ENCODE measurements around the gene CYP1B1. TPM values are rescaled to one million over a fixed set of nuclear protein-coding genes. Genes with fewer than 3 reads are reported as not detected.
A peak's percentile ranks its signal among the peaks of the same experiment; 100 is the strongest.

CYP1B1 gene
- total RNA-seq, 1 experiment from 2014 or later = 2.6 TPM

DNA sequence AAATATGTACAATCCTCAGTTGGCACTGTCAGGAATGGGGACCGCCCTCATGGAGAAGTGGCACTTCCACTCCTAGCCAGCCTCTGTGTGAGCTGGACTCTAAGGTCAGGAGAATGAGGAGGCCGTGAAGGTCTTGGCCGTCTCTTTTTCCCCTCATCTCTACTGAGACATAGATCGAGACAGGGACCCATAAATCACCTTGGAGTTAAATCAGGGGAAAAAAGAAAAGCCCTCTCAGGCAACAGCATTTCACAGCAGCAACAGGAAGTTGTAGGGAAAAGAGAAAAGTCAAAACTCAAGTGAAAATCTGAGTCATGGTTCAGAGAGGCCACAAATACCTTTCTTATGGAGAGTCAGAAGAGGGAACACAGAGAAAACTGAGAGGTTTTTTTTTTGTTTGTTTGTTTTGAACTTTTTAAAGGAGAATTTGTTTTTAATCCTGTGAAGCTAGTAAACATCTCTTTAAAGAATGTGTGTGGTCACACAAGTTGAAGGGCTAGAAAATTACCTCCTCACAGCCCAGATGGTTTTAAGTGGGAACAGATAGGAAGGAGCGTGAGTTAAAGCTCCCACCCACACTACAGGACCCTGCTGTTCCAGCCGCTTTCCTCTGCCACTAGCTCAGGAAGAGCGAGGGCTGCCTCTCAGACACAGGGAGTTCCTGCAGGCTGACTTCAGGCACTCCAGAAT lies 30.6 kb upstream of the CYP1B1 start:
- no peaks in the 10 kb centered on the region for H3K9me3 ChIP-seq (ENCODE audit: control insufficient read depth in 1 of 2, insufficient read depth in 1 of 2, low read depth in 1 of 2, low read length in 2 of 2)
- CTCF ChIA-PET = interaction anchor here (1.9 kb wide), 2 partner anchors 9 to 30 kb away, joined by 7 to 9 read pairs; partner anchors contain the start of gene CYP1B1
- DNase-seq (ENCODE audit: low read depth, low spot score) (no peak), ATAC-seq (no peak)
- peak overlapping the region; percentile 20; the same call in 1 of the 2 replicates for H3K4me2 ChIP-seq (ENCODE audit: low read length)
- no peaks in the 10 kb centered on the region for H4K20me1 ChIP-seq (ENCODE audit: insufficient read depth)
- no peak overlapping the region for H3K4me3 ChIP-seq (replicated peaks in 1 of 2; ENCODE audit: low read depth in 1 of 2, low read length in 2 of 2)
- H3K9me2 ChIP-seq (ENCODE audit: insufficient read depth) = no peaks in the 10 kb centered on the region
- no peak overlapping the region for H3K9ac ChIP-seq (ENCODE audit: low read length)
- no TSS peak for BruUV-seq (replicated peaks)
- TF ChIP-seq ELF1 (IDR thresholded peaks at IDR 0.05; ENCODE audit: borderline replicate concordance, low read depth) = no peak
- no peak for TF ChIP-seq EZH2phosphoT487 (IDR thresholded peaks at IDR 0.05; ENCODE audit: borderline replicate concordance)
- no peak for TF ChIP-seq SRF (IDR thresholded peaks at IDR 0.05; ENCODE audit: low read depth)
- TF ChIP-seq EZH2 (IDR thresholded peaks at IDR 0.05) = no peak
- TF ChIP-seq JUND (IDR thresholded peaks at IDR 0.05) = no peak
- no peak for TF ChIP-seq POLR2AphosphoS5 (IDR thresholded peaks at IDR 0.05; ENCODE audit: low read depth, low read length)
- TF ChIP-seq, protein P1, sequence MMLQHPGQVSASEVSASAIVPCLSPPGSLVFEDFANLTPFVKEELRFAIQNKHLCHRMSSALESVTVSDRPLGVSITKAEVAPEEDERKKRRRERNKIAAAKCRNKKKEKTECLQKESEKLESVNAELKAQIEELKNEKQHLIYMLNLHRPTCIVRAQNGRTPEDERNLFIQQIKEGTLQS (IDR thresholded peaks at IDR 0.05) = no peak
- no peak for TF ChIP-seq ZNF274 (IDR thresholded peaks at IDR 0.05; ENCODE audit: low read depth, low read length)
- no peak for TF ChIP-seq CEBPB (IDR thresholded peaks at IDR 0.05; ENCODE audit: low read depth)
- TF ChIP-seq CBX3 (IDR thresholded peaks at IDR 0.05; ENCODE audit: low read depth) = no peak
- no peaks in the 10 kb centered on the region for H3K36me3 ChIP-seq (ENCODE audit: control insufficient read depth in 1 of 2, insufficient read depth in 2 of 2, low read length in 2 of 2)
- POLR2A ChIA-PET = interaction anchor here (1.1 kb wide), 1 partner anchor 40 kb away, joined by 3 read pairs; no protein-coding TSS in a partner anchor
- no peaks in the 10 kb centered on the region for H3K27me3 ChIP-seq (ENCODE audit: insufficient read depth, low read length)
- peaks cover 0 to 8% of the 10 kb centered on the region in 2 experiments; a peak in 2 of 4 replicates for H3K4me1 ChIP-seq (ENCODE audit: control insufficient read depth in 1 of 2, insufficient read depth in 2 of 2, low read length in 2 of 2)
- H2AFZ ChIP-seq (ENCODE audit: low read depth, low read length, poor library complexity, severe bottlenecking) = no peak overlapping the region
- H3K79me2 ChIP-seq (ENCODE audit: insufficient read depth, low read length) = no peaks in the 10 kb centered on the region
- RAD21 ChIA-PET (ENCODE audit: low non-redundant PET in 1 of 2, low total read pairs in 2 of 2, uncharacterized antibody in 2 of 2, unreplicated experiment in 2 of 2) = no interaction called here
- intact Hi-C loops (cut with micrococcal nuclease) = no loop called here
- H3K27ac ChIP-seq (ENCODE audit: low read depth, low read length) = no peak overlapping the region

DNA sequence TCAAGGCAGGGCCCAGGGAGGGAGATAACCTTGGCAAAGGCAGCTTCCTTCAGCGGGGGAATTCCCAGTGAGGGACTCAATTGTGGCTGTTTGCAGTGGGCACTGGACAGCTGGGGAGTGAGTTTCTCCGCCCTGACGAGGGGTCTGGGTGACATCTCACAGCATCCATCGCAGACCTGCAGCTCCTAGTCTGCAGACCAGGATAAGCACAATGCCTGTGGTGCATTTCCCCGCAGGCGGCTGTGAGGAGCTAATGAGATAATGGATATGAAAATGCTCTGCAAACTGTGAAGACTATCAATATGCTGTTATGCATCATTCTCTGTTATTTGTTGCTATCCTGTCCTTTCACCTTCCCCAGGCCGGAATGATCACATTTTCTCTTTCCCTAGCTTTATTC lies 30.0 kb upstream of the CYP1B1 start:
- Histone ChIP-seq H4K20me1 (ENCODE audit: insufficient read depth) (no peaks in the 10 kb centered on the region), H3K9ac (ENCODE audit: low read length) (no peak overlapping the region), H2AFZ (ENCODE audit: low read depth, low read length, poor library complexity, severe bottlenecking) (no peak overlapping the region), H3K4me1 (ENCODE audit: control insufficient read depth in 1 of 2, insufficient read depth in 2 of 2, low read length in 2 of 2) (peaks cover 0 to 8% of the 10 kb centered on the region in 2 experiments; a peak in 2 of 4 replicates), H3K36me3 (ENCODE audit: control insufficient read depth in 1 of 2, insufficient read depth in 2 of 2, low read length in 2 of 2) (no peaks in the 10 kb centered on the region), H3K9me2 (ENCODE audit: insufficient read depth) (no peaks in the 10 kb centered on the region), H3K79me2 (ENCODE audit: insufficient read depth, low read length) (no peaks in the 10 kb centered on the region), H3K9me3 (ENCODE audit: control insufficient read depth in 1 of 2, insufficient read depth in 1 of 2, low read depth in 1 of 2, low read length in 2 of 2) (no peaks in the 10 kb centered on the region), H3K27me3 (ENCODE audit: insufficient read depth, low read length) (no peaks in the 10 kb centered on the region), H3K4me2 (ENCODE audit: low read length) (no peak overlapping the region), H3K27ac (ENCODE audit: low read depth, low read length) (no peak overlapping the region), H3K4me3 (replicated peaks in 1 of 2; ENCODE audit: low read depth in 1 of 2, low read length in 2 of 2) (no peak overlapping the region)
- intact Hi-C loops (cut with micrococcal nuclease) = no loop called here
- ChIA-PET RAD21 (ENCODE audit: low non-redundant PET in 1 of 2, low total read pairs in 2 of 2, uncharacterized antibody in 2 of 2, unreplicated experiment in 2 of 2) (no interaction called here), CTCF (interaction anchor here (1.9 kb wide), 2 partner anchors 10 to 29 kb away, joined by 7 to 9 read pairs; partner anchors contain the start of gene CYP1B1), POLR2A (interaction anchor here (1.1 kb wide), 1 partner anchor 41 kb away, joined by 3 read pairs; no protein-coding TSS in a partner anchor)
- ATAC-seq = no peak
- no TSS peak for BruUV-seq (replicated peaks)
- DNase-seq (ENCODE audit: low read depth, low spot score) = no peak
- TF ChIP-seq YY1 (IDR thresholded peaks at IDR 0.05; ENCODE audit: extremely low read depth, insufficient replicate concordance, low read depth, low read length) = no peak
- no peak for TF ChIP-seq SRF (IDR thresholded peaks at IDR 0.05; ENCODE audit: low read depth)
- TF ChIP-seq, protein P2, sequence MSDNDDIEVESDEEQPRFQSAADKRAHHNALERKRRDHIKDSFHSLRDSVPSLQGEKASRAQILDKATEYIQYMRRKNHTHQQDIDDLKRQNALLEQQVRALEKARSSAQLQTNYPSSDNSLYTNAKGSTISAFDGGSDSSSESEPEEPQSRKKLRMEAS (IDR thresholded peaks at IDR 0.05) = no peak
- no peak for TF ChIP-seq POLR2AphosphoS5 (IDR thresholded peaks at IDR 0.05; ENCODE audit: low read depth, low read length)
- no peak for TF ChIP-seq SIN3A (IDR thresholded peaks at IDR 0.05; ENCODE audit: low read depth)
- no peak for TF ChIP-seq CEBPB (IDR thresholded peaks at IDR 0.05; ENCODE audit: low read depth)
- TF ChIP-seq ELF1 (IDR thresholded peaks at IDR 0.05; ENCODE audit: borderline replicate concordance, low read depth) = no peak
- no peak for TF ChIP-seq SP1 (IDR thresholded peaks at IDR 0.05; ENCODE audit: low read depth)
- TF ChIP-seq, protein P3, sequence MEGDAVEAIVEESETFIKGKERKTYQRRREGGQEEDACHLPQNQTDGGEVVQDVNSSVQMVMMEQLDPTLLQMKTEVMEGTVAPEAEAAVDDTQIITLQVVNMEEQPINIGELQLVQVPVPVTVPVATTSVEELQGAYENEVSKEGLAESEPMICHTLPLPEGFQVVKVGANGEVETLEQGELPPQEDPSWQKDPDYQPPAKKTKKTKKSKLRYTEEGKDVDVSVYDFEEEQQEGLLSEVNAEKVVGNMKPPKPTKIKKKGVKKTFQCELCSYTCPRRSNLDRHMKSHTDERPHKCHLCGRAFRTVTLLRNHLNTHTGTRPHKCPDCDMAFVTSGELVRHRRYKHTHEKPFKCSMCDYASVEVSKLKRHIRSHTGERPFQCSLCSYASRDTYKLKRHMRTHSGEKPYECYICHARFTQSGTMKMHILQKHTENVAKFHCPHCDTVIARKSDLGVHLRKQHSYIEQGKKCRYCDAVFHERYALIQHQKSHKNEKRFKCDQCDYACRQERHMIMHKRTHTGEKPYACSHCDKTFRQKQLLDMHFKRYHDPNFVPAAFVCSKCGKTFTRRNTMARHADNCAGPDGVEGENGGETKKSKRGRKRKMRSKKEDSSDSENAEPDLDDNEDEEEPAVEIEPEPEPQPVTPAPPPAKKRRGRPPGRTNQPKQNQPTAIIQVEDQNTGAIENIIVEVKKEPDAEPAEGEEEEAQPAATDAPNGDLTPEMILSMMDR (IDR thresholded peaks at IDR 0.05 in 2 of 3, conservative IDR thresholded peaks at IDR 0.05 in 1 of 3; ENCODE audit: borderline replicate concordance in 1 of 3, insufficient read depth in 1 of 3, low read depth in 2 of 3, low read length in 2 of 3) = no peak
- no peak for TF ChIP-seq RAD21 (IDR thresholded peaks at IDR 0.05; ENCODE audit: low read depth)
- no peak for TF ChIP-seq EZH2 (IDR thresholded peaks at IDR 0.05)
